Amygdala (tissue), 56 donors: ENCODE measurements around the gene ACTR3C.
"Not testable (repeated sequence)": the region's sequence is repeated elsewhere in the genome, so short reads cannot be mapped to it uniquely, and the experiment has no call there.

Experiments
- DNase-seq, 56 donors: peaks; one replicate each; lab custom pipeline; 2025; lab: John Stamatoyannopoulos, UW

Gene ACTR3C

DNA sequence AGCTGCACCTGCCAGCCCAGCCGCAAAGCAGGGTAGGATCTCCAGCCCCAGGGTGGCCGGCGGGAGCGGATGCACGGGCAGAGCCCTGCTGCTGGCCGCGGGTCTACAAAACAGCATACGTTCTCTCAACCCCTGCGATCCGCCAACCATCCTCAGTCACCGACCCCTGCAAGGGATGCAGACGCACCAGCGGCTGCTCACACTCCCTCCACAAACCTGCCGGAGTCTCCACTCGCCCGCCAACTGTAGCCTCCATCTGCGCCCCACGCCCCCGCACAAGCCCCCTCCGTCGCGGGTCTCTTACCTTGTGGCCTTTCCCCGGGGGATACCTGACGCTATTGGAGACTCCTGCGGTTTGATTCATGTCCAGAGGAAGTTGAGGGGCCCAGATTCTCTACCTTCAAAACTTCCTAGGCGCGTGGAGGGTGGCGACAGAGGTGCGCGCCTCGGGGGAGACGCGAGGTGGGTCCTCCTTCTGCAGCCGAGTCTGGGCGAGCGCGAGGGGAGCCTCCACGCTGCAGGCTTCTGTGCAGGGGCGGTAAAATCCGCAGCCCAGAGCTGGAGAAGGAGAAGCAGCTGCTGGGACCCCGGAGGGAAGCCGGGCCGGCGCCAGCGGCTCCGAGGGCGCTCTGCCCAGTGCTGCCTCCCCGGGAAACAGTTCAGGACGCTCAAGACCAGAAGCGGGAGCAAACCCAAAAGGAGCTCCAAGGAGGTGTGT is 103.2 kb downstream of the ACTR3C start:
- DNase-seq = not testable (repeated sequence)

- DNase-seq = not testable (repeated sequence)
Observed at GRCh38 chr7:150206848-150207247, 116.5 kb downstream of the ACTR3C start.

DNA sequence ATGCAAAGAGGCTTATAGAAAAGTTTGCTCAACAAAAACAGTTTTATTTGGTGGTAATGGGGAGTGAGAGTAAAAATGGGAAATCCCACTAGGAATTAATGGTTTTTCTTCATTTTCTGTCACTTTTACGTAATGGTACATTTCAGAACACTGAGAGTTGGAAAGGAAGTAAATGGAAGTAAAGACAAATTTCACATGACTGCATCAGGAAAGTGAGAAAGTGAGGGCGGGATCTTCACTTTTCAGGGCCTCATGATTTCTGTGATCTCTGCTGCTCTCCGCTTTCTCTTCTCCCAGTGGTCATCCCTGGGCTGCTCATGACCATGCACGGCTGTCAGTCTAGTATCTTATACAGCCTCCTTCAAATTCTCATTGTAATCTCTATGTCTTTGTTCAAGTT is 117.5 kb downstream of the ACTR3C start:
- DNase-seq = not testable (repeated sequence)

DNA sequence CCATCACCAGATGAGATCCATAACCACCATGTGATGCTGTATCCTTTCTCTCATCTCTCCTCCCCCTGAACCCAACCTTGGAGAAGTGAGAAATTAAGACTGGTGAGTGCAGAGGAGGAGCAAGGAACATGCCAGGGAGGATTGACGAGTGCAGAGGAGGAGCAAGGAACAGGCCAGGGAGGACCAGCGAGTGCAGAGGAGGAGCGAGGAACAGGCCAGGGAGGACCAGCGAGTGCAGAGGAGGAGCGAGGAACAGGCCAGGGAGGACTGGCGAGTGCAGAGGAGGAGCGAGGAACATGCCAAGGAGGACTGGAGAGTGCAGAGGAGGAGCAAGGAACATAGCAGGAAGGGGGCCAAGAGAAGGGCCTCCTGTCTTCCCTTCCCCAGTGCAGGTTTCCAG is 118.8 kb downstream of the ACTR3C start:
- DNase-seq = not testable (repeated sequence)

DNA sequence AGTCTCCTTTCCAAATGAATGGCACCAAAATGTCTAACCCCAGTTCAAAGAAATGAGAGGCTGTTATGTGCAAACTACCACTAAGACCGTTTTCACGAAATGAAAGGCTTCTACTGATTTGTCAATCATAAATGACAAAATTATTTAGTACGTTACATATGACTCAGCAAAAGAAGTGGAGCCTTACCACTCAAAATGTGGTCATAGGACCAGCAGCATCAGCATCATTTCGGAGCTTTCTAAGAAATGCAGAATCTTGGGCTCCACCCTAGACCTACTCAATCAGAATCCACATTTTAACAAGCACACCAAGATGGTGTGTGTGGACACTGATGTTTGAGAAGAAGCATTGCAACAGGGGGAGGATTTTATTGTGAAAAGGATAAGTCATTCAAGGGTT is 120.5 kb downstream of the ACTR3C start:
- DNase-seq = not testable (repeated sequence)
